Fibroblast of lung (primary cell): ENCODE results near the gene CD8B2.

Experiments used
- CTCF ChIP-seq, 2 donors: IDR thresholded peaks in 1 of 2; conservative IDR thresholded peaks in 1 of 2; 1 replicate in 1 of 2; 2 replicates in 1 of 2; pipeline ENCODE4 v1.5.1; 2011 to 2012; ENCODE audit warnings: low read length in 2 of 2, control low read depth in 1 of 2, inconsistent platforms in 1 of 2, low read depth in 1 of 2, mild to moderate bottlenecking in 1 of 2
- EZH2 ChIP-seq: IDR thresholded peaks from 2 replicates; pipeline ENCODE4 v1.5.1; 2012; ENCODE audit warnings: low read length, control low read depth, mild to moderate bottlenecking; ENCODE audit errors: missing control alignments

GRCh38 chr2:106516864-106517263 lies 29.7 kb downstream of the CD8B2 start:
- TF ChIP-seq CTCF (conservative IDR thresholded peaks at IDR 0.05 in 1 of 2, IDR thresholded peaks at IDR 0.05 in 1 of 2; ENCODE audit: low read depth in 1 of 2, low read length in 2 of 2) (no peak), EZH2 (no peak)
